ENCODE measurements around the gene RSPO4.

- TF ChIP-seq CTCF (IDR thresholded peaks at IDR 0.05) (no peak), POLR2A (IDR thresholded peaks at IDR 0.05) (no peak), EP300 (IDR thresholded peaks at IDR 0.05) (no peak)
These were observed 13.1 kb upstream of the RSPO4 start for GRCh38 chr20:1015181-1015580.
